HEK293 (cell line): ENCODE data around the gene UBR4.

ENCODE experiments used
- CTCF ChIA-PET: fragments of 350-600 bp; formaldehyde crosslinking; extraction: SDS; loops from one replicate; lab custom pipeline; 2021; ENCODE audit warnings: antibody characterized with exemption; lab: Yijun Ruan, JAX
- POLR2A ChIA-PET: fragments of 300-600 bp; formaldehyde crosslinking; extraction: SDS; loops from one replicate; lab custom pipeline; 2020; ENCODE audit warnings: antibody characterized with exemption, inconsistent platforms; lab: Yijun Ruan, JAX
- H3K27ac ChIP-seq: fragments of 200-500 bp; sonication (Bioruptor generic); 2 replicates; pipeline ENCODE4 v1.5.1; 2014; ENCODE audit warnings: low read depth, low read length, control low read depth, inconsistent platforms; ENCODE audit errors: extremely low read depth
- H3K36me3 ChIP-seq, 2 experiments: fragments of 200-500 bp in 1 of 2; sonication (Bioruptor generic) in 1 of 2; 1 replicate in 1 of 2; 2 replicates in 1 of 2; pipeline ENCODE4 v1.5.1; 2014 to 2017; ENCODE audit warnings: inconsistent platforms in 2 of 2, low read length in 2 of 2; ENCODE audit not compliant: control insufficient read depth in 2 of 2, insufficient read depth in 1 of 2
- H3K4me1 ChIP-seq: fragments of 200-500 bp; sonication (Bioruptor generic); 2 replicates; pipeline ENCODE4 v1.5.1; 2014; ENCODE audit warnings: mild to moderate bottlenecking, low read length, inconsistent platforms; ENCODE audit not compliant: control insufficient read depth, insufficient read depth
- H3K4me3 ChIP-seq: 2 replicates; pipeline ENCODE4 v1.5.1; 2011; ENCODE audit warnings: low read depth, mild to moderate bottlenecking, control low read depth, low read length, moderate library complexity
- H3K9me3 ChIP-seq: fragments of 200-500 bp; sonication (Bioruptor generic); 2 replicates; pipeline ENCODE4 v1.5.1; 2014; ENCODE audit warnings: low read depth, low read length, inconsistent platforms; ENCODE audit not compliant: control insufficient read depth, insufficient read depth
- GFI1B ChIP-seq: fragments of 450-650 bp; formaldehyde crosslinking; IDR thresholded peaks from 2 replicates; pipeline ENCODE4 v1.5.1; 2016; ENCODE audit warnings: missing biosample characterization, missing genetic modification characterization
- HOXD13 ChIP-seq: sonication (generic); formaldehyde crosslinking; IDR thresholded peaks from 2 replicates; pipeline ENCODE4 v1.8.0; 2022; ENCODE audit warnings: missing genetic modification reagents, borderline replicate concordance
- KLF17 ChIP-seq: fragments of 450-650 bp; formaldehyde crosslinking; IDR thresholded peaks from 2 replicates; pipeline ENCODE4 v1.5.1; 2016; ENCODE audit warnings: missing biosample characterization, missing genetic modification characterization
- OVOL3 ChIP-seq: fragments of 450-650 bp; formaldehyde crosslinking; IDR thresholded peaks from 2 replicates; pipeline ENCODE4 v1.5.1; 2016; ENCODE audit warnings: missing biosample characterization, missing genetic modification characterization
- RBAK ChIP-seq: fragments of 450-650 bp; formaldehyde crosslinking; IDR thresholded peaks from 2 replicates; pipeline ENCODE4 v1.5.1; 2016; ENCODE audit warnings: missing biosample characterization, missing genetic modification characterization
- SALL2 ChIP-seq: fragments of 450-650 bp; formaldehyde crosslinking; IDR thresholded peaks from 2 replicates; pipeline ENCODE4 v1.5.0; 2017; ENCODE audit warnings: missing biosample characterization, mild to moderate bottlenecking, missing genetic modification characterization, borderline replicate concordance
- ZBTB10 ChIP-seq: fragments of 450-650 bp; formaldehyde crosslinking; IDR thresholded peaks from 2 replicates; pipeline ENCODE4 v1.5.1; 2016; ENCODE audit warnings: missing biosample characterization, missing genetic modification characterization
- ZBTB17 ChIP-seq: fragments of 450-650 bp; formaldehyde crosslinking; IDR thresholded peaks from 2 replicates; pipeline ENCODE4 v1.5.1; 2016; ENCODE audit warnings: missing biosample characterization, missing genetic modification characterization
- ZEB2 ChIP-seq: fragments of 450-650 bp; formaldehyde crosslinking; IDR thresholded peaks from 2 replicates; pipeline ENCODE4 v1.5.1; 2016; ENCODE audit warnings: missing biosample characterization, missing genetic modification characterization
- ZNF133 ChIP-seq: fragments of 450-650 bp; formaldehyde crosslinking; IDR thresholded peaks from 2 replicates; pipeline ENCODE4 v1.5.1; 2016; ENCODE audit warnings: missing biosample characterization, missing genetic modification characterization
- ZNF18 ChIP-seq: fragments of 450-650 bp; formaldehyde crosslinking; IDR thresholded peaks from 2 replicates; pipeline ENCODE4 v1.5.1; 2016; ENCODE audit warnings: missing biosample characterization, missing genetic modification characterization
- ZNF239 ChIP-seq: fragments of 450-650 bp; formaldehyde crosslinking; IDR thresholded peaks from 2 replicates; pipeline ENCODE4 v1.5.1; 2016; ENCODE audit warnings: missing biosample characterization, missing genetic modification characterization
- ZNF549 ChIP-seq: fragments of 450-650 bp; IDR thresholded peaks from 2 replicates; pipeline ENCODE4 v1.5.1; 2018; ENCODE audit warnings: missing biosample characterization, missing genetic modification characterization, mild to moderate bottlenecking, inconsistent platforms, moderate library complexity
- ZNF645 ChIP-seq: fragments of 450-650 bp; formaldehyde crosslinking; IDR thresholded peaks from 2 replicates; pipeline ENCODE4; 2016; ENCODE audit warnings: missing biosample characterization, missing genetic modification characterization
- ZNF658 ChIP-seq: fragments of 450-650 bp; formaldehyde crosslinking; IDR thresholded peaks from 2 replicates; pipeline ENCODE4; 2016; ENCODE audit warnings: missing biosample characterization, missing genetic modification characterization
- ZNF707 ChIP-seq: fragments of 450-650 bp; formaldehyde crosslinking; IDR thresholded peaks from 2 replicates; pipeline ENCODE4 v1.5.1; 2016; ENCODE audit warnings: missing biosample characterization, missing genetic modification characterization
- ZNF747 ChIP-seq: fragments of 450-650 bp; formaldehyde crosslinking; IDR thresholded peaks from 2 replicates; pipeline ENCODE4 v1.5.1; 2016; ENCODE audit warnings: missing biosample characterization, missing genetic modification characterization
- ZNF76 ChIP-seq: fragments of 450-650 bp; formaldehyde crosslinking; IDR thresholded peaks from 2 replicates; pipeline ENCODE4; 2016; ENCODE audit warnings: low read depth, missing biosample characterization, missing genetic modification characterization, borderline replicate concordance
- ZXDB ChIP-seq: fragments of 450-650 bp; formaldehyde crosslinking; IDR thresholded peaks from 2 replicates; pipeline ENCODE4 v1.5.1; 2016; ENCODE audit warnings: missing biosample characterization, missing genetic modification characterization

The UBR4 gene

GRCh38 chr1:19199329-19199968, 10.6 kb downstream of the UBR4 start (continued):
- TF ChIP-seq GFI1B (no peak), ZBTB17 (tag by site-specific recombination) (no peak)
- TF ChIP-seq, all 188 proteins: peak for 0

GRCh38 chr1:19198820-19199219, 11.2 kb downstream of the UBR4 start:
- H3K36me3 ChIP-seq = peaks cover 47 to 76% of the 10 kb centered on the region in 2 experiments
- CTCF ChIA-PET = interaction anchor here (1.0 kb wide), 2 partner anchors 21 to 286 kb away, joined by 4 to 5 read pairs; no protein-coding TSS in a partner anchor
- H3K9me3 ChIP-seq = no peaks in the 10 kb centered on the region

GRCh38 chr1:19197845-19198244, 12.2 kb downstream of the UBR4 start:
- TF ChIP-seq ZNF18 (tag by site-specific recombination) (no peak), ZNF133 (no peak), ZBTB10 (tag by site-specific recombination) (no peak), RBAK (no peak), ZNF239 (no peak), ZNF76 (tag by site-specific recombination) (no peak), ZNF707 (tag by site-specific recombination) (no peak), ZNF645 (tag by site-specific recombination) (no peak), ZNF658 (tag by site-specific recombination) (no peak), ZNF747 (tag by site-specific recombination) (no peak), SALL2 (tag by site-specific recombination) (no peak), ZXDB (no peak), KLF17 (tag by site-specific recombination) (no peak)
- Histone ChIP-seq H3K27ac (no peak overlapping the region), H3K36me3 (peaks cover 56 to 82% of the 10 kb centered on the region in 2 experiments), H3K4me3 (no peak overlapping the region), H3K4me1 (peaks cover under 1% of the 10 kb centered on the region; the same call in 1 of the 2 replicates), H3K9me3 (no peaks in the 10 kb centered on the region)
- POLR2A ChIA-PET = no interaction called here
- CTCF ChIA-PET = interaction anchor here (1.0 kb wide), 1 partner anchor 20 kb away, joined by 5 read pairs; no protein-coding TSS in a partner anchor

More at GRCh38 chr1:19198820-19199219, 11.2 kb downstream of the UBR4 start:
- no peak for TF ChIP-seq HOXD13 (CRISPR knock-in tag)
- TF ChIP-seq ZEB2 (tag by site-specific recombination) = no peak
- TF ChIP-seq OVOL3 (tag by site-specific recombination) = no peak
- TF ChIP-seq ZNF549 (tag by site-specific recombination) = 0 out of 2 replicates have a peak, but pooled peaks have one; percentile 18
- POLR2A ChIA-PET = no interaction called here
- Histone ChIP-seq H3K27ac (no peak overlapping the region), H3K4me1 (peaks cover 3% of the 10 kb centered on the region), H3K4me3 (no peak overlapping the region)
